Measurements from ENCODE around the gene CHCHD3.

CHCHD3 gene

DNA sequence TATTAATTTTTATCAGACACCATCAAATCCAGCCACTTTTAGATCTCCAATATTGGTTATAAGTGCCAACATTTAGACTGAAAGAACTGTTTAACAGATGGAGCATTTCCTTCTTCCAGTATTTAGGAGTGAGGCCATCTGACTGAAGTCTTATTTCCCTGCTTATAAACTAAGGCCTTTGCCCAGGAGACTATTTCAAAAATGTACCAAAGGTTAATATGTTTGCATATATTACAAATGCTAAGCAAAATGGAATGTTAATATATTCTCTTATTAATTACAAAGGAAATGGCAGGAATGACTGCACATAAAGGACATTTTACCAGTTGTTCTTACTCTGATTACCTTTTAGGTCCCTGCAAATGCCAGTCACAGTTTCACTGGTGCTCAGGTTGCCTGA, 266.8 kb downstream of the CHCHD3 start:
- Histone ChIP-seq H3K27ac (no peak overlapping the region), H3K4me1 (ENCODE audit: control insufficient read depth in 1 of 2, insufficient read depth in 1 of 2, low read depth in 1 of 2, low read length in 1 of 2) (no peaks in the 10 kb centered on the region), H3K9me3 (no peaks in the 10 kb centered on the region), H3K4me3 (ENCODE audit: low read depth in 1 of 2, low read length in 1 of 2) (no peak overlapping the region), H3K27me3 (no peaks in the 10 kb centered on the region), H3K36me3 (no peaks in the 10 kb centered on the region)
- TF ChIP-seq, protein P1, sequence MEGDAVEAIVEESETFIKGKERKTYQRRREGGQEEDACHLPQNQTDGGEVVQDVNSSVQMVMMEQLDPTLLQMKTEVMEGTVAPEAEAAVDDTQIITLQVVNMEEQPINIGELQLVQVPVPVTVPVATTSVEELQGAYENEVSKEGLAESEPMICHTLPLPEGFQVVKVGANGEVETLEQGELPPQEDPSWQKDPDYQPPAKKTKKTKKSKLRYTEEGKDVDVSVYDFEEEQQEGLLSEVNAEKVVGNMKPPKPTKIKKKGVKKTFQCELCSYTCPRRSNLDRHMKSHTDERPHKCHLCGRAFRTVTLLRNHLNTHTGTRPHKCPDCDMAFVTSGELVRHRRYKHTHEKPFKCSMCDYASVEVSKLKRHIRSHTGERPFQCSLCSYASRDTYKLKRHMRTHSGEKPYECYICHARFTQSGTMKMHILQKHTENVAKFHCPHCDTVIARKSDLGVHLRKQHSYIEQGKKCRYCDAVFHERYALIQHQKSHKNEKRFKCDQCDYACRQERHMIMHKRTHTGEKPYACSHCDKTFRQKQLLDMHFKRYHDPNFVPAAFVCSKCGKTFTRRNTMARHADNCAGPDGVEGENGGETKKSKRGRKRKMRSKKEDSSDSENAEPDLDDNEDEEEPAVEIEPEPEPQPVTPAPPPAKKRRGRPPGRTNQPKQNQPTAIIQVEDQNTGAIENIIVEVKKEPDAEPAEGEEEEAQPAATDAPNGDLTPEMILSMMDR (IDR thresholded peaks at IDR 0.05): no peak

DNA sequence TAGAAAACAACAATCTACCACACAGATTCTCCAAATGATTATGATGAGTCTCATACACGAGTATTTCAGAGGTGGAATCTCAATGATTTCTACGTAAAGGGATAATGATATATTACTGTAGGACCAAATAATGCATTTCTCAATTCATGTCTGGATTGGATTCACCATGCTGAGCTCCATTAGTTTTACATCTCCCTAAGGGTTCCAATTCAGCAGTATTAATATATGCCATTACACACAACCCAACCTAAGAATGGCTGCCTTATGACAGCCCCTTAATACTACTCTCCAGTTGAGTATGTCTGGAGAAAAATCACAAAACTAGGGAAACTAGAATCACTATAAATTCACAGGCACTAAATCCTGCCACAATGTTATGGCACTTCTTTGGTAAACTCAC, 271.3 kb downstream of the CHCHD3 start:
- Histone ChIP-seq H3K9me3 (no peaks in the 10 kb centered on the region), H3K36me3 (no peaks in the 10 kb centered on the region), H3K4me1 (ENCODE audit: control insufficient read depth in 1 of 2, insufficient read depth in 1 of 2, low read depth in 1 of 2, low read length in 1 of 2) (peaks cover 25 to 36% of the 10 kb centered on the region in 2 experiments), H3K4me3 (ENCODE audit: low read depth in 1 of 2, low read length in 1 of 2) (no peak overlapping the region), H3K27ac (no peak overlapping the region), H3K27me3 (no peaks in the 10 kb centered on the region)
- TF ChIP-seq, protein P1 (IDR thresholded peaks at IDR 0.05): no peak

DNA sequence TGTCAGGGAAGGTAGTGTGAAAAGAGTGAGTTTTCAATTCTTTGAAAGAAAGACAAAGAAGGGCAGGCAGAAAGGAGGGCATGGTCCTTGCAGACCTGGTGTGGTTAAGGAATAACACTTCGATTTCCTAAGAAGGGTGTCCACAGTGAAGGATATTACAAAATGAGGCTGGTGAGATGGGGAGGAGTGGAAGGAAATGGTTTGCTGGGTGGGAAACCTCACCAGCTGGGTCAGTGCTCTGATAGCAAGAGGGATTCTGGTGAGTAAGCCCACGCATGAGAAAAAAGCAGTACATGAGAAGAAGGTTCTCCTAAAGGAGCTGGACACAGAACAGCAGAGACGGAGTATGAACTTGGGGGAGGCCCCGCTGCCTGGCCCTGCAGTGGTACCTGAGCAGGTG, 275.1 kb downstream of the CHCHD3 start:
- no peaks in the 10 kb centered on the region for H3K9me3 ChIP-seq
- H3K27me3 ChIP-seq: no peaks in the 10 kb centered on the region
- H3K4me1 ChIP-seq (ENCODE audit: control insufficient read depth in 1 of 2, insufficient read depth in 1 of 2, low read depth in 1 of 2, low read length in 1 of 2): peaks cover 25 to 37% of the 10 kb centered on the region in 2 experiments
- TF ChIP-seq, protein P1 (IDR thresholded peaks at IDR 0.05): no peak
- no peaks in the 10 kb centered on the region for H3K36me3 ChIP-seq
- no peak overlapping the region for H3K4me3 ChIP-seq (ENCODE audit: low read depth in 1 of 2, low read length in 1 of 2)
- no peak overlapping the region for H3K27ac ChIP-seq

DNA sequence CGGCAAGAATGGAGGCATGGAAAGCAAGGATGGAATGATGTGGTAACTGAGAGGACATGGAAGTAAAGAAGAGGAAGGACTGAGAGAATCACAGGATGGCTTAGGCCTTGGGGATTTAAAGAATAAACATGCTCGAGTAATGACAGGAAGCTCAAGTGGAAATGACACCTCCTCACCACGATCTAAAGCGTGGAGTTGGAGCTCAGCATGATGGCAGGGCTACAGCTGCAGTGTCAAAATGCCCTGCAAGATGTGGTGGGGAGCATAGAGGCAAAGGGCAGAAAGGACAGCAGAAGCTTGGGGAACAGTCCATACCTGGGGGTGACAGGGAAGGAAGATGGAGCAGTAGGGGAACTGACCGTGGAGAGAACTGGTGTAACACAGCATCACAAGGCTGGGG, 276.1 kb downstream of the CHCHD3 start:
- H3K4me1 ChIP-seq (ENCODE audit: control insufficient read depth in 1 of 2, insufficient read depth in 1 of 2, low read depth in 1 of 2, low read length in 1 of 2): peaks cover 25 to 37% of the 10 kb centered on the region in 2 experiments
- H3K27ac ChIP-seq: no peak overlapping the region
- H3K9me3 ChIP-seq: no peaks in the 10 kb centered on the region
- no peak overlapping the region for H3K4me3 ChIP-seq (ENCODE audit: low read depth in 1 of 2, low read length in 1 of 2)
- TF ChIP-seq, protein P1 (IDR thresholded peaks at IDR 0.05): no peak
- H3K27me3 ChIP-seq: no peaks in the 10 kb centered on the region
- H3K36me3 ChIP-seq: no peaks in the 10 kb centered on the region

DNA sequence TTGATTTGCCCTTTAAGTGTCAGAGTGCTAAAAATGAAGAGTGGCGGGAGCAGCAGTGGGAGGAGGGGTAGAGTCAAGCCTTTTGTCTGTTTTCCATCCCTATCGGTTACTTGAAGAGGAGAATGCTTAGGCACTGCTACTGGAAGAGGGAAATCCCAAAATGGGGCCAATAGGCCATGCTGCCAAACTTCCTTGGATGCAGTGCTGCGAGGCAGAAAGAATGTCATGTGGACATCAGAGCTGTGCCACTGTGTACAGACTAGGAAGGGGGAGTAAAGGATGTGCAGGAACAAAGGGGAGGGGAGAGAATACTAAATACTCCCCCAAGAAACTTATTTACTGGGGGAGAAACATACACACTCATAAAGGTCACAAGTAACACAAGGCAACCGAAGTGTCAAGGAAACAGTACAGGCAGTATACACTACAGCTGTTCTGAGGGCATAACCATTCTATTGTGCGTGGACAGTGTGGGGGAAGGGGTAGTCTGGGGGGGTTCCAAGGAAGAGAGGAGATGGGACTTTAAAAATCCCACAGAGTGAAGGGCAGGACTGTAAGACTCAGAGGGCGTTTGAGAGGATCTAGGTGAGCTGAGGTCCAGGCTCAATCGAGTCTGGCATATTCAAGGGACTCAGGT, 276.9 kb downstream of the CHCHD3 start:
- H3K27ac ChIP-seq: no peak overlapping the region
- no peaks in the 10 kb centered on the region for H3K36me3 ChIP-seq
- peaks cover 25 to 37% of the 10 kb centered on the region in 2 experiments for H3K4me1 ChIP-seq (ENCODE audit: control insufficient read depth in 1 of 2, insufficient read depth in 1 of 2, low read depth in 1 of 2, low read length in 1 of 2)
- H3K9me3 ChIP-seq: no peaks in the 10 kb centered on the region
- TF ChIP-seq, protein P1 (IDR thresholded peaks at IDR 0.05): no peak
- no peak overlapping the region for H3K4me3 ChIP-seq (ENCODE audit: low read depth in 1 of 2, low read length in 1 of 2)
- no peaks in the 10 kb centered on the region for H3K27me3 ChIP-seq
